H1 (cell line): ENCODE data around the gene TOMT.
A peak's percentile ranks its signal among the peaks of the same experiment; 100 is the strongest.

ENCODE experiments used
- CBX5 ChIP-seq: fragments of 300-800, 300-1000 bp; sonication (generic); IDR thresholded peaks from 2 replicates; pipeline ENCODE4 v1.7.1; 2016; ENCODE audit warnings: antibody characterized with exemption, low read length, low read depth
- CTCF ChIP-seq, 3 experiments: IDR thresholded peaks; 1 replicate in 2 of 3; 2 replicates in 1 of 3; pipeline versions ENCODE4 v1.5.1 to v1.6.1; 2011; ENCODE audit warnings: low read length in 3 of 3, mild to moderate bottlenecking in 3 of 3, inconsistent platforms in 2 of 3, low read depth in 1 of 3, moderate library complexity in 1 of 3; ENCODE audit not compliant: insufficient read depth in 1 of 3; ENCODE audit errors: control extremely low read depth in 1 of 3
- GABPA ChIP-seq: IDR thresholded peaks from 2 replicates; pipeline ENCODE4 v1.6.1; 2011; ENCODE audit warnings: mild to moderate bottlenecking, low read length, moderate library complexity, borderline replicate concordance; ENCODE audit not compliant: insufficient read depth
- JUND ChIP-seq: IDR thresholded peaks from 2 replicates; pipeline ENCODE4 v1.6.1; 2011; ENCODE audit warnings: mild to moderate bottlenecking, improper control_type of control experiment, low read length
- KDM1A ChIP-seq: fragments of 200-600, 300-600 bp; sonication (generic); IDR thresholded peaks from 2 replicates; pipeline ENCODE4 v1.7.1; 2016; ENCODE audit warnings: mild to moderate bottlenecking, low read length, borderline replicate concordance
- POLR2A ChIP-seq, 2 experiments: IDR thresholded peaks; 1 replicate in 1 of 2; 2 replicates in 1 of 2; pipeline ENCODE4 v1.6.1; 2011; ENCODE audit warnings: low read depth in 2 of 2, low read length in 2 of 2, mild to moderate bottlenecking in 2 of 2; ENCODE audit errors: control extremely low read depth in 1 of 2
- POLR2AphosphoS5 ChIP-seq: IDR thresholded peaks from 2 replicates; pipeline ENCODE4 v1.6.1; 2011; ENCODE audit warnings: low read depth, low read length
- SP1 ChIP-seq: IDR thresholded peaks from 2 replicates; pipeline ENCODE4 v1.6.1; 2011; ENCODE audit warnings: low read depth, low read length
- TAF1 ChIP-seq: IDR thresholded peaks from 2 replicates; pipeline ENCODE4 v1.6.1; 2011; ENCODE audit warnings: mild to moderate bottlenecking, low read depth, low read length
- TAF7 ChIP-seq: optimal IDR thresholded peaks from 2 replicates; pipeline ENCODE3; 2011; ENCODE audit warnings: low read depth, mild to moderate bottlenecking, inconsistent platforms, low read length, moderate library complexity, borderline replicate concordance
- YY1 ChIP-seq: IDR thresholded peaks from 2 replicates; pipeline ENCODE4 v1.6.1; 2011; ENCODE audit warnings: low read depth, mild to moderate bottlenecking, low read length

- TF ChIP-seq POLR2AphosphoS5 (peak; percentile 63), GABPA (no peak), TAF7 (peak; percentile 77), SP1 (peak; percentile 27; the same call in 1 of the 2 replicates), KDM1A (no peak), TAF1 (peak; percentile 84), POLR2A (IDR thresholded peaks at IDR 0.05; ENCODE audit: control extremely low read depth in 1 of 2, low read depth in 2 of 2, low read length in 2 of 2) (peak; percentile 88 to 96), YY1 (peak; percentile 46; the same call in 1 of the 2 replicates), CTCF (IDR thresholded peaks at IDR 0.05; ENCODE audit: control extremely low read depth in 1 of 3, insufficient read depth in 1 of 3, low read depth in 1 of 3, low read length in 3 of 3) (peak; percentile 16 to 60 (median 36); a peak in 3 of 4 replicates), CBX5 (no peak), JUND (no peak; the same call in 1 of the 2 replicates)
Measured at GRCh38 chr11:72102946-72103753, 2.6 kb upstream of the TOMT start, which contains the start of gene LAMTOR1.
